GM19035 (cell line): ENCODE data around the gene GPR32.
"Not testable (repeated sequence)": the region's sequence is repeated elsewhere in the genome, so short reads cannot be mapped to it uniquely, and the experiment has no call there.

Source experiments
- ATAC-seq: cut with Tn5 transposase; IDR thresholded peaks from one replicate; pipeline ENCODE4 v1.9.1; 2021; ENCODE audit not compliant: unreplicated experiment

The GPR32 gene

DNA sequence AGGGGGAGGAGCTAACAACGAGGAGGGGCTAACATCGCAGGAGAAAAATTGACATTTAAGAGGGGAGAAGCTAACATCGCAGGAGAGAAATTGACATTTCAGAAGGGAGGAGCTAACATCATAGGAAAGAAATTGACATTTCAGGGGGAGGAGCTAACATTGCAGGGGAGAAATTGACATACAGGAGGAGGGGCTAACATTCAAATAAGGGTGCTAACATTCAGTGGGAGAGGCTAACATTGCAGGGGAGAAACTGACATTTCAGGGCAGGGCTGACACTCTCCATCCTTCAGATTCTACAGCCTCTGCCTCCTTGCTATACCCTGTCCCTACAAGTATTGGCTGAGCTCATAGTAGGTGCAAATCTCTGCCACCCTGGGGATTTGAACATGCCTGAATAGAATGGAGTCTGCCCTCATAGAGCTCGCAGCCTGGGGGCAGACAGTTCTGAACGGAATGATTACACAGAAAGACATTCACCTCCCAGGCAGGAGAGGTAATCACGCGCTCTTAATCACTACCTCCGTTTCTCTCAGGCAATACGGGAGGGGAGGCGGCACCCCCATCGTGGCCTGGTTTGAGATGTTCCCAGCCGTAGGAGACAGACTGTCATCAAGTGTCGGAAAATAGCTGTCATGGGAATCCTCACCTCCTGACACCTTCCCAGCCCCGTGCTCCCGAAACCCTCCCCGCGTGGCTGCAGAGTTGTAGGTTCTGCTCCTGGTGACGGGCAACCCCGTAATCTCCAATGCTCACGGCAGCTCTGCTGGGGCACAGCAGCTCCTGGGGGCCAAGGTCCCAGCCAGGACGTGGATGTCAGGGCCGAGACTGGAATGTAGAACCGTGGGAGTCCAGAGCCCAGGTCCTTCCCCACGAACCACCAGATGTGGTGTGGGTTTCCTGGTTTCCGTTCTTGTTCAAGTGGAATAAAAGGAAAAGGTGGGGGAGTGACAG lies 9.5 kb downstream of the GPR32 start:
- no peak for ATAC-seq

GRCh38 chr19:50780753-50781435 lies 10.6 kb downstream of the GPR32 start:
- ATAC-seq: no peak

GRCh38 chr19:50783848-50784152 lies 13.5 kb downstream of the GPR32 start:
- not testable (repeated sequence) for ATAC-seq

GRCh38 chr19:50784710-50785109 lies 14.4 kb downstream of the GPR32 start:
- no peak for ATAC-seq

DNA sequence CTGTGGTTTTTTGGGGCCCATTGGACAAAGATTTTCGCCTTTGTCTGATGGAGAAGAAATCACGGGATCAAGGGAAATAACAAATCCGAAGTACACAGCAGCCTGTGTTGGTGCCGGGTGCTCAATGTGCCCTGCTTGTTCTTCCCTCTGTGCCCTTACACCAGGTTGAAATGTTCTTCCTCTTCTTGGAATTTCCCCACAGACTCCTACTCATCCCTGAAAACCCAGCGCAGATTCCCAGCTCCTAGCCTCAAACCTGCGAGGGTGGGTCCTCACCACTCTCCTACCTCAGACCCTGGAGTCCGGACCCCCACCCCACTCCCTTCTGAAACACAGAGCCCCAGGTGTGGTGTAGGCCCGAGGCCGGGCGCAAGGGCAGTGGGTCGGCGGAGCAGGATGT lies 15.1 kb downstream of the GPR32 start:
- no peak for ATAC-seq

DNA sequence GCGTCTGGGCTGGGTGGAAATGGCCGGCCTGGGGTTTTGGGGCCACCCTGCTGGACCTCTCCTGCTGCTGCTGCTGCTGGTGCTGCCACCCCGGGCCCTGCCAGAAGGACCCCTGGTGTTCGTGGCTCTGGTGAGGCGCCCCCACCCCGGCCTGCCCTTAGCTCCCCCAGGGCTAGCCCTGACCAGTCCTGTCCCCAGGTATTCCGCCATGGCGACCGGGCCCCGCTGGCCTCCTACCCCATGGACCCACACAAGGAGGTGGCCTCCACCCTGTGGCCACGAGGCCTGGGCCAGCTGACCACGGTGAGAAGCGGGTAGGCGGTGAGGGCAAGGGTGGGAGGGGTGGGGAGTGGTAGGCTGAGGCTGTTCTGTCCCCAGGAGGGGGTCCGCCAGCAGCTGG lies 20.1 kb downstream of the GPR32 start, which contains the start of gene ACP4:
Gene ACP4 (plus strand): TSS at position 20 of the 400 bp plus-strand sequence. CDS start 0 bp downstream, at position 20.
- no peak for ATAC-seq

- ATAC-seq: no peak
Observed at GRCh38 chr19:50790922-50791467, 20.7 kb downstream of the GPR32 start.

- no peak for ATAC-seq
Observed at GRCh38 chr19:50791594-50792271, 21.5 kb downstream of the GPR32 start.

DNA sequence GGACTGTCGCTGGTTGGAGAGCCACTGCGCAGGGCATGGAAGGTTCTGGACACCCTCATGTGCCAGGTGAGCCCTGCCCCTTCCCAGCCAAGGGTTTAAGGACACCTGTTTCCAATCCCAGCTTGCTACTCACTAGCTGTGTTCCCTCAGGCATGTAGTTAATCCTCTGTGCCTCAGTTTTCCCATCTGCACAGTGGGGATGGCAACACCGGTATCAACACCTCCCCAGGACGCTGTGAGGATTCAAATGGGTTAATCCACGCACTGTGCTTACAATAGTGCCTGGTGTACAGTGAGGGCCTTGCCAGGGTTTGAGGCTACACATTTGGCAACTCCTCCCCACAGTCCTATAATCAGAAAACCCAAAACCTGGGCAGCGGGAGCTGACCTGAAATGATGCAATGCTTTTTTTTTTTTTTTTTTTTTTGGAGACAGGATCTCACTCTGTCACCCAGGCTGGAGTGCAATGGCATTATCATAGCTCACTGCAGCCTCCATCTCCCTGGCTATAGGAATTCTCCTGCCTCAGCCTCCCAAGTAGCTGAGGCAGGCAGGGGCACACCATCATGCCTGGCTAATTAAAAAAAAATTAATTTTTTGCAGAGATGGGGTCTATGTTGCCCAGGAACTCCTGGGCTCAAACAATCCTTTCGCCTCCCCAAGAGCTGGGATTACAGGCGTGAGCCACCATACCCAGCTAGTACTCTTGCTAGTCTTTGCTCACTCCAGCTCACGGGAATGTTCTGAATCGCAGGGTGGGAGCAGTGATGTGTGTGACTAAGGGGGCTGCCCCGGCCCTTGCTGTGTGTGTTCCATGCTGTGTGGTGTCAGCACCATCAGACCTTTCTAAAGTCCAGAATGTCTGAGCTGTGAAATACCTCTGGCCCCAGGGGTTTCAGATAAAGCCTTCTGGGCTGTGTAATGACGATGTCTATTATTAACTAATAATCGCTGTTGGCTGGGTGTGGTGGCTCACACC lies 22.3 kb downstream of the GPR32 start:
- no peak for ATAC-seq

DNA sequence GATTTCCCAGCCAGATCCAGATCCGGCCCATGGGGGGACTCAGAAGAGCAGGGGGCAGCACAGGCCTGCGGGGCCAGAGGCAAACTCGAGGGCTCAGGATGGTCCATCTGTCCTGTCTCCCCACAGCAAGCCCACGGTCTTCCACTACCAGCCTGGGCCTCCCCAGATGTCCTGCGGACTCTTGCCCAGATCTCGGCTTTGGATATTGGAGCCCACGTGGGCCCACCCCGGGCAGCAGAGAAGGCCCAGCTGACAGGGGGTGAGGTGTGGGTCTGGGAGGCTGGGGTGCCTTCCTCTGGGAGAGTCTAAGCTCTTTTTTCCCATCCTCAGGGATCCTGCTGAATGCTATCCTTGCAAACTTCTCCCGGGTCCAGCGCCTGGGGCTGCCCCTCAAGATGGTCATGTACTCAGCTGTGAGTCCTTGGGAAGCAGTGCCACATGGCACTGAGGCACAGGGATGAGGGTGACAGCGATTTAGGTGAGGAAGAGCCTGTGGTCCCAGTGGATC lies 23.3 kb downstream of the GPR32 start:
- ATAC-seq: no peak

- no peak for ATAC-seq
Observed at GRCh38 chr19:50794074-50794875, 24.0 kb downstream of the GPR32 start.

GRCh38 chr19:50794876-50795663 lies 24.8 kb downstream of the GPR32 start:
- no peak for ATAC-seq

GRCh38 chr19:50795664-50796073 lies 25.4 kb downstream of the GPR32 start:
- ATAC-seq: no peak

DNA sequence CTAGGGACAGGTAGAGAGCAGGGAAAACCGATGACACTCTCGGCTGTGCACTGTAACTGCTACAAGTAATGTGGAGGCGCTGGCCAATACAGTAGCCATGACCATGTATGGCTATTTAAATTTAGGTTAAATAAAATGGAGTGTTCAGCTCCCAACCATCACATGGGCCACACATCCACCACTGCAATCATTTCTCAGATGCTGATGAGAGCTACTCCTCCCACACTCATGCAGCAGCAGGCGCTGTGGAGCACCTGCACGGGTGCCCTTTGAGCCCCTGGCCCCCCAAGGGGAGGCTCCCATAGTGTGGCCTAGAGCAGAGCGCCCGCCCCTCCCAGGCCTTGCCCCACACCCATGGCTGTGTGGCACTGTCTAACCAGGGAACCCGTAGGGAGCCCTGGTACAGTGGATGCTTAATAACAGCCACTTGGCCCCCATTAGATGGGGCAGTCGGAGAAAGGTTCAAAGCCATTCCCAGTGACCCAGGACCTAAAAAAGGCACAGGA lies 25.9 kb downstream of the GPR32 start:
- no peak for ATAC-seq

GRCh38 chr19:50796634-50797428 lies 26.6 kb downstream of the GPR32 start:
- no peak for ATAC-seq

GRCh38 chr19:50797429-50797780 lies 27.1 kb downstream of the GPR32 start:
- ATAC-seq: no peak
